ENCODE data around the gene RNF220. TPM values are rescaled to one million over a fixed set of nuclear protein-coding genes. Genes with fewer than 3 reads are reported as not detected.

The RNF220 gene
- total and polyA plus RNA-seq, 4 donors, result 44.2 to 70.5 (median 52.8) TPM

DNA sequence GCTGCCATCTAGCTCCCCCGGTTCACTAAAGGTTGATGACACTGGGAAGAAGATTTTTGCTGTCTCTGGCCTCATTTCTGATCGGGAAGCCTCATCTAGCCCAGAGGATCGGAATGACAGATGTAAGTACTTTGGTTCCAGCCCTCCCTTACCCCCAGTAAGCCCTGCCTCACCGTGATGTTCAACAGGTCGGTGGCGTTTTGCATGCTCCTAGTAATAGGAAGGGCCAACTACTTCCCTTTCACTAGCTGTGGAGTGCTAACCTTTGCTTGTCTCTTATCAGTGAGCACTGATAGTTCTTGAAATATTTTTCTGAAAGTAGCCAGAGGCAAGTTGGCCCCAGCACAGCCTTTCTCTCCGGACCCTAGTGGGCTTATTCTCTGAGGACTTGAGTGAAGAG, 7.5 kb downstream of the RNF220 start:
- H3K9me3 ChIP-seq (ENCODE audit: control insufficient read depth, low read length), result no peaks in the 10 kb centered on the region
- DNase-seq (no peak), ATAC-seq (ENCODE audit: low FRiP score) (no peak)
- H3K4me3 ChIP-seq (ENCODE audit: low read length in 2 of 2), result no peak overlapping the region
- WGBS, 2 donors, result 39 to 52% methylated on average over 7 of the region's 7 CpGs
- no peaks in the 10 kb centered on the region for H3K36me3 ChIP-seq (ENCODE audit: control insufficient read depth in 1 of 2, insufficient read depth in 2 of 2, low read length in 1 of 2)
- intact Hi-C loops (cut with DNase I), result no loop called here
- no peaks in the 10 kb centered on the region for H3K4me1 ChIP-seq (ENCODE audit: control insufficient read depth in 1 of 2, insufficient read depth in 2 of 2, low read length in 2 of 2)
- no peak overlapping the region for H3K27ac ChIP-seq (ENCODE audit: low read depth in 1 of 2, low read length in 2 of 2)
- H3K27me3 ChIP-seq (ENCODE audit: control insufficient read depth in 1 of 2, insufficient read depth in 2 of 2, low read length in 1 of 2), result peaks cover 0 to 3% of the 10 kb centered on the region in 2 donors

DNA sequence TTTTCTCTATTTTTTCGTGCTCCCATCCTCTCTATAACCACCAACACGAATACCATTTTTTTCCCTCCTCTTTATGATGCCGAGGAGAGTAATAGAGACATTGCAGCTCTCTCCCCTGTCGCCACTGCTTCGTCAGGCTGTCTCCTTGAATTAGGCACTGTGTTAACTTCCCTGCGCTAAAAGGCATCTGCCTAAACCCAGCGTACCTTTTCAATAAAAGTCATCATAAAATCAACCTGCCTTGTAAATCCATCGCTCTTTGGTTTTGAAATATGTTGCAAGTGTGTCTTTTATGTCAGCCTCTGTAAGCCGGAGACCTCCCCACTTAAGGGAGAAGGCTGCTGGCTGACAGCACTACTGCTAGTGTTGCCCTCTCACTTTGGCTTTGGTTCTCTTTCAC, 8.7 kb downstream of the RNF220 start:
- Histone ChIP-seq H3K4me3 (ENCODE audit: low read length in 2 of 2) (no peak overlapping the region), H3K9me3 (ENCODE audit: control insufficient read depth, low read length) (no peaks in the 10 kb centered on the region), H3K4me1 (ENCODE audit: control insufficient read depth in 1 of 2, insufficient read depth in 2 of 2, low read length in 2 of 2) (no peaks in the 10 kb centered on the region), H3K27me3 (ENCODE audit: control insufficient read depth in 1 of 2, insufficient read depth in 2 of 2, low read length in 1 of 2) (peaks cover 0 to 2% of the 10 kb centered on the region in 2 donors), H3K36me3 (ENCODE audit: control insufficient read depth in 1 of 2, insufficient read depth in 2 of 2, low read length in 1 of 2) (no peaks in the 10 kb centered on the region), H3K27ac (ENCODE audit: low read depth in 1 of 2, low read length in 2 of 2) (no peak overlapping the region)
- WGBS, 2 donors, result 57 to 61% methylated on average over 9 of the region's 9 CpGs
- intact Hi-C loops (cut with DNase I), result no loop called here
- no peak for DNase-seq
- ATAC-seq (ENCODE audit: low FRiP score), result no peak

DNA sequence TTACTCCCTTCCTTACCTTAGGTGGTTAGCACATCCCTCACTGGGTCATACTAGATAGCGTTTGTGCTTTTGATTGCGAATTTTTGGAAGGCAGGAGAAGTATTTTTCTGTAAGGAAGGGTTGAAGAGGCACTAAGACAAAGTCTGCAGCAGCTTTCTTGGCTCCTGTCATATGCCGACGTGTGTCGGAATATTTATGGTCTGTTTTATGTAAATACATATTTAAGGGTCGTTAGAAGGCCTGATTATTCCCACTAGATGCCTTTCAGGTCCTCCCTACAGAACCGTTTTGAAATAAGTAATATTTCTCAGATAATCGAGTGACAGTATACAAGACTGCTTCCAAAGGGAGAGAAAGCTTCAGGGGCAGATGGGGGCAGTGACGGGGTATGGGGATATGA, 10.0 kb downstream of the RNF220 start:
- Histone ChIP-seq H3K27ac (ENCODE audit: low read depth in 1 of 2, low read length in 2 of 2) (no peak overlapping the region), H3K4me3 (ENCODE audit: low read length in 2 of 2) (no peak overlapping the region), H3K4me1 (ENCODE audit: control insufficient read depth in 1 of 2, insufficient read depth in 2 of 2, low read length in 2 of 2) (no peaks in the 10 kb centered on the region), H3K36me3 (ENCODE audit: control insufficient read depth in 1 of 2, insufficient read depth in 2 of 2, low read length in 1 of 2) (no peaks in the 10 kb centered on the region), H3K27me3 (ENCODE audit: control insufficient read depth in 1 of 2, insufficient read depth in 2 of 2, low read length in 1 of 2) (no peaks in the 10 kb centered on the region), H3K9me3 (ENCODE audit: control insufficient read depth, low read length) (no peaks in the 10 kb centered on the region)
- intact Hi-C loops (cut with DNase I), result no loop called here
- WGBS, 2 donors, result 50 to 62% methylated on average over 9 of the region's 9 CpGs
- no peak for DNase-seq
- ATAC-seq (ENCODE audit: low FRiP score), result no peak

DNA sequence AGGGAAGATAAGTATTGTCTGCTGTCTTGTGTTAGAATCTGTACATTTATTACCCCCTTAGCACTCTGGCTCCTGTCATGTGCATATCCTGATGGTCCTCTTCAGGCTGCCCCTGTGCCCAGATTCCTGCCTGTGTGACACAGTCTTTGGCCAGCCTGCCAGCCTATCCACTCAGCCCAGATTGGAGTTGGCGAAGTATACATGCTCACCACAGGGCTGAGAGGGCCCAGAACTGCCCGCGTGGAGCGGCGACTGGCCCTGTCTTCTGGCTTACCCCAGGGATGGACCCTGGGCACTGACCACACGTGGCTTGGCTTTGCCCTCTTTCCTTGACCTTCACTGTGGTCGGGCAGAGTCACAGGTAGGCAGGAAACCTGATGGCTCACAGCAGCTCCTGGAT, 11.4 kb downstream of the RNF220 start:
- no peaks in the 10 kb centered on the region for H3K9me3 ChIP-seq (ENCODE audit: control insufficient read depth, low read length)
- intact Hi-C loops (cut with DNase I), result no loop called here
- H3K4me1 ChIP-seq (ENCODE audit: control insufficient read depth in 1 of 2, insufficient read depth in 2 of 2, low read length in 2 of 2), result no peaks in the 10 kb centered on the region
- H3K4me3 ChIP-seq (ENCODE audit: low read length in 2 of 2), result no peak overlapping the region
- no peak for ATAC-seq (ENCODE audit: low FRiP score)
- 93 to 95% methylated on average over 7 of the region's 7 CpGs for WGBS, 2 donors
- no peak for DNase-seq
- H3K27ac ChIP-seq (ENCODE audit: low read depth in 1 of 2, low read length in 2 of 2), result no peak overlapping the region
- no peaks in the 10 kb centered on the region for H3K27me3 ChIP-seq (ENCODE audit: control insufficient read depth in 1 of 2, insufficient read depth in 2 of 2, low read length in 1 of 2)
- H3K36me3 ChIP-seq (ENCODE audit: control insufficient read depth in 1 of 2, insufficient read depth in 2 of 2, low read length in 1 of 2), result no peaks in the 10 kb centered on the region

DNA sequence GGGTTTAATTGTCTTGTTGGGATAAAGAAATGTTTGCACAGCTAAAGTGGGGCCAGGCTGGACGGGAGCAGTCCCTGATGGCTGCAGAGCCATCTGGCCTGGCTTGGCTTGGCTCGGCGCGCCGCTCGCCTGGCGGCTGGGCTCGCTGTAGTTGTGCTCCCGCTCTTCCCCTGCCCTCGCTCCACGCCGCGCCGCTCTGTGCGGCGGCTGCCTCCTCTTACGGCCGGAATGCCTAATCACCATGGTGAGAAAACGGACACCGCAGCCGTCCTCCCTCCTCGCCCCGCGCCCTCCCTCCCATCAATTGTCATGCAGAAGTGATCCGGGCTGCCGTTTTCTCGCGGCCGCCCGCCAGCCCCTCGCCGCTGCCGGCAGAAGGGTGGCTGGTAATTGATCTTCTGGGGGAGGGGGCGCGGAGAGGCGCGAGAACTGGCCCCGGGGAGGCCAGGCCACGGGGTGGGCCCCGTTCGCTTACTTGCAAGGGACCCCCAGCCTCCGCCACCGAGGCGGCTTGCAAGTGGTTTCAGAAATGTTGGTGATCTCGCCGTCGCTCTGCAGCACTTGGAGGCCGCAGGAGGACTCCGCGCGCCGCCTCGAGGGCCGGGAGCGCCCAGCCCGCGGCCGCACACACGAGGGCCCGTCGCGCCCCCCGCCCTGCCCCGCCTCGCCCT, 12.4 kb downstream of the RNF220 start:
- WGBS, 2 donors, result 1 to 2% methylated on average over 57 to 65 of the region's 65 CpGs
- Histone ChIP-seq H3K36me3 (ENCODE audit: control insufficient read depth in 1 of 2, insufficient read depth in 2 of 2, low read length in 1 of 2) (no peaks in the 10 kb centered on the region), H3K4me1 (ENCODE audit: control insufficient read depth in 1 of 2, insufficient read depth in 2 of 2, low read length in 2 of 2) (no peaks in the 10 kb centered on the region), H3K4me3 (ENCODE audit: low read length in 2 of 2) (no peak overlapping the region), H3K27ac (ENCODE audit: low read depth in 1 of 2, low read length in 2 of 2) (no peak overlapping the region), H3K9me3 (ENCODE audit: control insufficient read depth, low read length) (no peaks in the 10 kb centered on the region), H3K27me3 (ENCODE audit: control insufficient read depth in 1 of 2, insufficient read depth in 2 of 2, low read length in 1 of 2) (no peaks in the 10 kb centered on the region)
- ATAC-seq (ENCODE audit: low FRiP score) (peak; percentile 80), DNase-seq (peak in 1 of 2 donors; percentile 85)
- intact Hi-C loops (cut with DNase I), result no loop called here

DNA sequence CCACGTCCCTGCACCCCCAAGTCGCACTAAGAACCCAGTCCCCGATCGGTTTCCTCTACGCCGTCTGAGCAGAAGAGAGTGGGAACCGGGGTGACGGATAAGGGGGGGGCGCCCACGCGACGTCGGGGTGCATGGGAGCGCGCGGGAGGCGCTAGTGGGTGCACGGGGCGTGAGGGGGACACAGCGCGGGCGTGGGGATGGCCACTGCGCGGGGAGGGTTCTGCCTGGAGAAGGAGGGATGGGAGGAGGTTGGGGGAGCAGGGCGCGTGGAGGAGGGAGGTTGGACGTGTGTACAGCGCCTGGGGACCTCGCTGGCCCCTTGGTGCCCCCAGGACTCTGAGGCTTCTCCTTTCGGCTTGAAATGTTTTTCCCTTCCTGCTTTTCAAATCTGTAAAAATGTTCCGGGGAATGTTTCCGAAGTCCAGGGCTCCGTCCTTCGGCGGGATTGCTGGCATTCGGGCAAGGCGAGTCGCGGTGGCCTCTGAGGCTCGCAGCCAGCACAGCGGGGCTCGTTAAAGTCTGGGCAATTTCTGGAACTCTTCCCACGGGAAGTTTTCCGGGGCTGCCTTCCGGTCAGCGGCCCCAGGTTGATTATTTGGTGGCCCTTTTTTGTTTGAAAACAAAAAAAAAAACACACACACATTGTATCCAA, 13.1 kb downstream of the RNF220 start:
- intact Hi-C loops (cut with DNase I), result no loop called here
- DNase-seq (no peak), ATAC-seq (ENCODE audit: low FRiP score) (no peak)
- H3K27ac ChIP-seq (ENCODE audit: low read depth in 1 of 2, low read length in 2 of 2), result no peak overlapping the region
- no peaks in the 10 kb centered on the region for H3K27me3 ChIP-seq (ENCODE audit: control insufficient read depth in 1 of 2, insufficient read depth in 2 of 2, low read length in 1 of 2)
- no peaks in the 10 kb centered on the region for H3K9me3 ChIP-seq (ENCODE audit: control insufficient read depth, low read length)
- no peaks in the 10 kb centered on the region for H3K4me1 ChIP-seq (ENCODE audit: control insufficient read depth in 1 of 2, insufficient read depth in 2 of 2, low read length in 2 of 2)
- 5 to 6% methylated on average over 39 to 46 of the region's 46 CpGs for WGBS, 2 donors
- H3K36me3 ChIP-seq (ENCODE audit: control insufficient read depth in 1 of 2, insufficient read depth in 2 of 2, low read length in 1 of 2), result no peaks in the 10 kb centered on the region
- H3K4me3 ChIP-seq (ENCODE audit: low read length in 2 of 2), result no peak overlapping the region

DNA sequence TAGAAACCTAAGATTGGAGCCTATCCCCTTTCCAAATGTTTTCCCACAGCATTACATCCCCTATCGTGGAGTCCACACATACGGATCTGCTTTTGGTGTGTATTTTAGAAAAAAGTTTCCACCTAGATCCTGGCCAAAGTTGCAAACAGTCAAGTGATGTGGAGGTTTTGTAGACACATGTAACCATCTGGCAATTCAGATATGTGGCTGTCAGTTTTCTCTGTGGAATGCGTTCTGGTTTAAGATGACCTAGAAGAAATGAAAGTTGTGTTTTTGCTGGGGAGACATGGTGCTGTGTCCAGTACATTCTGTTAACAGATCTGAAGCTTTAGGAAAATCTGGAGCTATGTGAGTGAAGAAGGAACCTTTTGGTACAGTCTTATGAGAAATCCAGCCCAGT, 14.8 kb downstream of the RNF220 start:
- intact Hi-C loops (cut with DNase I), result loop anchor here (5.0 kb wide), 1 partner anchor 67 kb away; no protein-coding TSS in a partner anchor
- Histone ChIP-seq H3K9me3 (ENCODE audit: control insufficient read depth, low read length) (no peaks in the 10 kb centered on the region), H3K4me3 (ENCODE audit: low read length in 2 of 2) (no peak overlapping the region), H3K4me1 (ENCODE audit: control insufficient read depth in 1 of 2, insufficient read depth in 2 of 2, low read length in 2 of 2) (peaks cover 0 to 2% of the 10 kb centered on the region in 2 donors), H3K27ac (ENCODE audit: low read depth in 1 of 2, low read length in 2 of 2) (no peak overlapping the region), H3K36me3 (ENCODE audit: control insufficient read depth in 1 of 2, insufficient read depth in 2 of 2, low read length in 1 of 2) (no peaks in the 10 kb centered on the region), H3K27me3 (ENCODE audit: control insufficient read depth in 1 of 2, insufficient read depth in 2 of 2, low read length in 1 of 2) (no peaks in the 10 kb centered on the region)
- ATAC-seq (ENCODE audit: low FRiP score) (no peak), DNase-seq (no peak)
- 74 to 83% methylated on average over 3 of the region's 3 CpGs for WGBS, 2 donors

DNA sequence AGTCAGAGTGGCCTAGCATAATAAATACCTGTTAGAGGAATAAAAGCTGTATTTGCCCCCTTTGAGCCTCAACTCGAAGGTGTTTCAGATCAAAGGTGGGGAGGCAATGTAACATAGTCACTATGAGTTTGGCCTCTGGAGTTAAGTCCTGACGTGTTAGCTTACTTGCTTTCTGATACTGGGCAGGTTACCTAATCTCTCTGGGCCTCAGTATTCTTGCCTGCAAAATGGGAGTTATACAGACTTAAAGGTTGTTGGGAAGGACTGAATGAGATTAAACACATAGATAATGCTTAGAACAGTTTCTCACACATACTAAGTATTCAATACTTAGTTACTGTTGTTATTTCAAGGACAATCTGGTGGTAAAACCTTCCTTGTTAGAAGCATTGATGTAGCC, 15.5 kb downstream of the RNF220 start:
- DNase-seq (no peak), ATAC-seq (ENCODE audit: low FRiP score) (no peak)
- no peaks in the 10 kb centered on the region for H3K27me3 ChIP-seq (ENCODE audit: control insufficient read depth in 1 of 2, insufficient read depth in 2 of 2, low read length in 1 of 2)
- 90 to 92% methylated on average over 2 of the region's 2 CpGs for WGBS, 2 donors
- peaks cover 0 to 2% of the 10 kb centered on the region in 2 donors for H3K4me1 ChIP-seq (ENCODE audit: control insufficient read depth in 1 of 2, insufficient read depth in 2 of 2, low read length in 2 of 2)
- no peaks in the 10 kb centered on the region for H3K36me3 ChIP-seq (ENCODE audit: control insufficient read depth in 1 of 2, insufficient read depth in 2 of 2, low read length in 1 of 2)
- no peak overlapping the region for H3K27ac ChIP-seq (ENCODE audit: low read depth in 1 of 2, low read length in 2 of 2)
- intact Hi-C loops (cut with DNase I), result loop anchor here (5.0 kb wide), 1 partner anchor 67 kb away; no protein-coding TSS in a partner anchor
- H3K4me3 ChIP-seq (ENCODE audit: low read length in 2 of 2), result no peak overlapping the region
- no peaks in the 10 kb centered on the region for H3K9me3 ChIP-seq (ENCODE audit: control insufficient read depth, low read length)

DNA sequence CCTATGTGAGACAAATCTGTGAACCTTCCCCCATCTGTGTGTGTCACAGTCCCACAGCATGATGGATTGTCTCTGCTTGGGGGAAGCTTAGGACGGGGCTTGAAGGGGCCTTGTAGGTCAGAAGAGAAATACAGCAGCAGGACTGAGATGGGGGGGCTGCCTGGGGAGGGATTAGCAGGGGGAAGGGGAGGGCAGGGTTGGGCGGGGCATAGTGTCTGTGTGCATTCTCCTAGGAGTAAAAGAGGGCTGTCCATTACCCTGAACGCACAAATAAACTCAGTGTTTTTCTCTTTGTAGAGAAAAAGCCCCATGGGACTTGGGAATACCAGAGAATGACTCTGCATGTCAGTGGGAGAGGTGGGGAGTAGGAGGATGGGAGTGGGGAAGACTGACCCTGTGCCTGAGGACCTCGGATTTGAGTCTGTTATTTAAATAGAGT, 16.4 kb downstream of the RNF220 start:
- no peaks in the 10 kb centered on the region for H3K27me3 ChIP-seq (ENCODE audit: control insufficient read depth in 1 of 2, insufficient read depth in 2 of 2, low read length in 1 of 2)
- H3K36me3 ChIP-seq (ENCODE audit: control insufficient read depth in 1 of 2, insufficient read depth in 2 of 2, low read length in 1 of 2), result no peaks in the 10 kb centered on the region
- intact Hi-C loops (cut with DNase I), result loop anchor here (5.0 kb wide), 1 partner anchor 66 kb away; no protein-coding TSS in a partner anchor
- H3K4me1 ChIP-seq (ENCODE audit: control insufficient read depth in 1 of 2, insufficient read depth in 2 of 2, low read length in 2 of 2), result peaks cover 0 to 2% of the 10 kb centered on the region in 2 donors
- no peaks in the 10 kb centered on the region for H3K9me3 ChIP-seq (ENCODE audit: control insufficient read depth, low read length)
- H3K27ac ChIP-seq (ENCODE audit: low read depth in 1 of 2, low read length in 2 of 2), result no peak overlapping the region
- no peak overlapping the region for H3K4me3 ChIP-seq (ENCODE audit: low read length in 2 of 2)
- 80 to 84% methylated on average over 4 of the region's 4 CpGs for WGBS, 2 donors
- ATAC-seq (ENCODE audit: low FRiP score) (no peak), DNase-seq (no peak)

Data from aorta (tissue), 5 donors.